DND-41 (cell line): ENCODE measurements around the gene SCML2.

Experiments used
- EZH2 ChIP-seq: IDR thresholded peaks from 3 replicates; pipeline ENCODE4 v1.6.1; 2012; ENCODE audit warnings: borderline replicate concordance, low read depth, mild to moderate bottlenecking, moderate library complexity, low read length, inconsistent platforms; ENCODE audit not compliant: severe bottlenecking
- TF ChIP-seq, protein P1 (sequence below): IDR thresholded peaks from 2 replicates; pipeline ENCODE4 v1.5.1; 2012; ENCODE audit warnings: borderline replicate concordance, low read length, moderate library complexity, mild to moderate bottlenecking; ENCODE audit not compliant: poor library complexity, severe bottlenecking; ENCODE audit errors: extremely low read depth

DNA sequence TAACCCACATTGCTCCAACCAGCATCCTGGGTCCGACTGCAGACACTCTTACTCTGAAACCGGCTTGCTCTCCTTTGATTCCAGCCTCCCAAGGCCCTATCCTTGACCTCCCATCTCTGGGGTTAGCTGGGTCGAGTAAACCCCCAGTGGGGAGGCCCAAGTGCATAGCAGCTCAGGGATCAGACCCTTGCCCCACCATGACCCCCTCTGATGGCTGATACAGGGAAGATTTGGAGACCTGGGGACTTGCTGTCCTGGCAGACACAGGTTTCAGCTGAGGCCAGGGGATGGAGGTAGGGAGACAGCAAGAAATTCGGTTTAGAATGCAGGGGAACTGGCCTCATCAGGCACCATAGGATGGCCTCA lies 47.3 kb upstream of the SCML2 start:
- TF ChIP-seq, protein P1, sequence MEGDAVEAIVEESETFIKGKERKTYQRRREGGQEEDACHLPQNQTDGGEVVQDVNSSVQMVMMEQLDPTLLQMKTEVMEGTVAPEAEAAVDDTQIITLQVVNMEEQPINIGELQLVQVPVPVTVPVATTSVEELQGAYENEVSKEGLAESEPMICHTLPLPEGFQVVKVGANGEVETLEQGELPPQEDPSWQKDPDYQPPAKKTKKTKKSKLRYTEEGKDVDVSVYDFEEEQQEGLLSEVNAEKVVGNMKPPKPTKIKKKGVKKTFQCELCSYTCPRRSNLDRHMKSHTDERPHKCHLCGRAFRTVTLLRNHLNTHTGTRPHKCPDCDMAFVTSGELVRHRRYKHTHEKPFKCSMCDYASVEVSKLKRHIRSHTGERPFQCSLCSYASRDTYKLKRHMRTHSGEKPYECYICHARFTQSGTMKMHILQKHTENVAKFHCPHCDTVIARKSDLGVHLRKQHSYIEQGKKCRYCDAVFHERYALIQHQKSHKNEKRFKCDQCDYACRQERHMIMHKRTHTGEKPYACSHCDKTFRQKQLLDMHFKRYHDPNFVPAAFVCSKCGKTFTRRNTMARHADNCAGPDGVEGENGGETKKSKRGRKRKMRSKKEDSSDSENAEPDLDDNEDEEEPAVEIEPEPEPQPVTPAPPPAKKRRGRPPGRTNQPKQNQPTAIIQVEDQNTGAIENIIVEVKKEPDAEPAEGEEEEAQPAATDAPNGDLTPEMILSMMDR, result no peak
- TF ChIP-seq EZH2, result no peak
